Inferior parietal cortex (tissue), 1 donor: ENCODE measurements around the gene PLAGL2.
A peak's percentile ranks its signal among the peaks of the same experiment; 100 is the strongest.
"Not testable (repeated sequence)": the region's sequence is repeated elsewhere in the genome, so short reads cannot be mapped to it uniquely, and the experiment has no call there.

Experiments
- DNase-seq: peaks from one replicate; pipeline ENCODE4 v3.0.0-alpha.2; 2016; ENCODE audit errors: extremely low spot score

PLAGL2 gene, protein sequence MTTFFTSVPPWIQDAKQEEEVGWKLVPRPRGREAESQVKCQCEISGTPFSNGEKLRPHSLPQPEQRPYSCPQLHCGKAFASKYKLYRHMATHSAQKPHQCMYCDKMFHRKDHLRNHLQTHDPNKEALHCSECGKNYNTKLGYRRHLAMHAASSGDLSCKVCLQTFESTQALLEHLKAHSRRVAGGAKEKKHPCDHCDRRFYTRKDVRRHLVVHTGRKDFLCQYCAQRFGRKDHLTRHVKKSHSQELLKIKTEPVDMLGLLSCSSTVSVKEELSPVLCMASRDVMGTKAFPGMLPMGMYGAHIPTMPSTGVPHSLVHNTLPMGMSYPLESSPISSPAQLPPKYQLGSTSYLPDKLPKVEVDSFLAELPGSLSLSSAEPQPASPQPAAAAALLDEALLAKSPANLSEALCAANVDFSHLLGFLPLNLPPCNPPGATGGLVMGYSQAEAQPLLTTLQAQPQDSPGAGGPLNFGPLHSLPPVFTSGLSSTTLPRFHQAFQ

DNA sequence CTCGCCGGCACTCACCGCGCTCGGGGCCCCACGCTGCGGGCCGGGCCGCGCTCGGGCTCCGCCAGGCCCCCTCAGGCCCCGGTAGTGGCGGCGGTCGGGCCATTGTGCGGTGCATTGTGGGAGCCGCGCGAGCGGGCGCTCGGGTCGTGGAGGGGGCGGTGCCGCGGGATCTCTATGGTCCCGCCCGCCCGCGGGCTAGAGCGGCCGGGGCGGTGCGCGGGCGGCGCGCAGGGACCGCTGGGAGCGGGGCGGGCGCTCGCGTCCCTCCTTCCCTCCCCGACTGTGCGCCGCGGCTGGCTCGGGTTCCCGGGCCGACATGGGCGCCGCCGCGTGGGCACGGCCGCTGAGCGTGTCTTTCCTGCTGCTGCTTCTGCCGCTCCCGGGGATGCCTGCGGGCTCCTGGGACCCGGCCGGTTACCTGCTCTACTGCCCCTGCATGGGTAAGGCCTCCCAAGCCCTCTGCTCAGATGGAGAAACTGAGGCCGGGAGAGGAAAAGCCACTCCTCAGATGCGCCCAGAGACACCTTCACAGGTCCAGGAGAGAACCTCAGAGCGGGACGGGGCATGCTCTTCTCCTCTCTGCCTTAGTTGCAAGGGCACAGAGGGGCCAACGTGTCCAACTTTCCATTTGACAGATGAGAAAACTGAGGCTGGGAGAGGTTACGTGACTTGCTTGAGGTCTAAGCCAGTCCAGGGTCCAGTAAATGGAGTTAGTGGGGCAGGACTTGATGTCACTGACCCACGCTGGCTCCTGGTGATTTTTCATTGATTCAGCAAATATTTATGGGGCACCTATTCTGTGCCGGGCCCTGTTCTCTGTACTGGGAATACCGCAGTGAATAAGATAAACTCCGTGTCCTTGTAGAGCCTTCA is at the start of gene PLAGL2, which contains the start of gene POFUT1:
Gene PLAGL2, minus strand, starts transcription at position 118 of the 873 bp plus-strand sequence. CDS start 5,565 bp downstream, outside the sequence.
Gene POFUT1, plus strand, starts transcription at position 255 of the 873 bp plus-strand sequence. Its CDS starts 62 bp downstream, at position 317.
- DNase-seq, result peak; percentile 84

GRCh38 chr20:32252189-32252588 is 44.6 kb upstream of the PLAGL2 start:
- DNase-seq, result no peak

GRCh38 chr20:32251470-32251869 is 43.9 kb upstream of the PLAGL2 start:
- DNase-seq, result no peak

DNA sequence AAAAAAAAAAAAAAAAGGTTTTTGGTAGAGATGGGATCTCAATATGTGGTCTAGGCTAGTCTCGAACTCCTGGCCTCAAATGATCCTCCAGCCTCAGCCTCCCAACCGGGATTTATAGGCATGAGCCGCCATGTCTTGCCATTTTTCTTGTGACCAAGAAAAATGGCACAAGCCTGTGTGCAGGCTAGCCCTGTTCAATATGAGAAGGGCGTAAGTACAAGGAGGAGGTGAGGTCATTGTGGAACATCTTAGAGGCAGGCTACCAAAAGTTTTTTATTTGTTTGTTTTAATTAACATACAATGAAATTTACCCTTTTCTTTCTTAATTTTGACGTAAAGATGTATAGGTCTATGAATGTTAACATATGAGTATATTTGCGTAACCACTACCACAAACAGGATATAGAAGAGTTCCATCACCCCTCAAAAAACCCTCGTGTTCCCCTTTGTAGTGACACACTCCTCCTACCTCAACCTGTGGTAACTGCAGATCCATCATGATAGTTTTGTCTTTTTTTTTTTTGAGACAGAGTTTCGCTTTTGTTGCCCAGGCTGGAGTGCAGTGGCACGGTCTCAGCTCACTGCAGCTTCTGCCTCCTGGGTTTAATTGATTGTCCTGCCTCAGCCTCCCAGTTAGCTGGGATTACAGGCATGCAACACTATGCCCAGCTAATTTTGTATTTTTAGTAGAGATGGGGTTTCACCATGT is 41.6 kb upstream of the PLAGL2 start:
- DNase-seq, result no peak

DNA sequence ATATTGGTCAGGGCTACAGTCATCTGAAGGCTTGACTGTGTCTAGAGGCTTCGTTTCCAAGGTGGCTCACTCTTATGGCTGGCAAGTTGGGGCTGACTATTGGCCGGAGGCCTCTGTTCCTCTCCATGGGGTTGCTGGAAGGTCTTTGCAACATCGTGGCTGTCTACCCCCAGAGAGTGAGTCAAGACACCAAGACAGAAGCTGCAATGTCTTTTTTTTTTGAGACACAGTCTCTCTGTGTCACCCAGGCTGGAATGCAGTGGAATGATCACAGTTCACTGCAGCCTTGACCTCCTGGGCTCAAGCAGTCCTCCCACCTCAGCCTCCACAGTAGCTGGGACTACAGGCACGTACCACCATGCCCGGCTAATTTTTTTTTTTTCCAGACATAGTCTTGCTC is 40.5 kb upstream of the PLAGL2 start:
- no peak for DNase-seq

- DNase-seq, result not testable (repeated sequence)
These were observed 38.7 kb upstream of the PLAGL2 start for GRCh38 chr20:32246208-32246607.

GRCh38 chr20:32244959-32245358 is 37.4 kb upstream of the PLAGL2 start:
- DNase-seq, result no peak

- DNase-seq, result no peak
These were observed 36.7 kb upstream of the PLAGL2 start for GRCh38 chr20:32244150-32244823.

GRCh38 chr20:32241807-32242206 is 34.3 kb upstream of the PLAGL2 start:
- no peak for DNase-seq

DNA sequence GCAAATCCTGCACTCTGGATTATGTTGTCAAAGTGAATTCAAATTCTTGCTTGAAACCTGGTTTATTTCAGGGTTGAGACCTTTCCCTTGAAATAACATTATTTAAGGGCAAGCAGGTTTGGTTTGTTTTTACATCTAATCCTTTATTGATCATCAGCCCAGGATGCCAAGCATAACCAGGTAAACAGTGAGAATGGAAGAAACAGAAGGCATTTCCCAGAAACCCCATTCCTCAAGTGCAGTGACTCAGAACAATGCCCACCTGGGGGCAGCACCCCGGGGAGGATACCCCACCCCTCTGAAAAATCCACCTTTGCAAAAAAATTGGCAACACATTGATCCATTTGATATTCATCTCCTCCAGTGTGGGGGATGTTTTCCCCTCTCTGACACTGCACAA is 32.7 kb upstream of the PLAGL2 start:
- DNase-seq, result no peak

DNA sequence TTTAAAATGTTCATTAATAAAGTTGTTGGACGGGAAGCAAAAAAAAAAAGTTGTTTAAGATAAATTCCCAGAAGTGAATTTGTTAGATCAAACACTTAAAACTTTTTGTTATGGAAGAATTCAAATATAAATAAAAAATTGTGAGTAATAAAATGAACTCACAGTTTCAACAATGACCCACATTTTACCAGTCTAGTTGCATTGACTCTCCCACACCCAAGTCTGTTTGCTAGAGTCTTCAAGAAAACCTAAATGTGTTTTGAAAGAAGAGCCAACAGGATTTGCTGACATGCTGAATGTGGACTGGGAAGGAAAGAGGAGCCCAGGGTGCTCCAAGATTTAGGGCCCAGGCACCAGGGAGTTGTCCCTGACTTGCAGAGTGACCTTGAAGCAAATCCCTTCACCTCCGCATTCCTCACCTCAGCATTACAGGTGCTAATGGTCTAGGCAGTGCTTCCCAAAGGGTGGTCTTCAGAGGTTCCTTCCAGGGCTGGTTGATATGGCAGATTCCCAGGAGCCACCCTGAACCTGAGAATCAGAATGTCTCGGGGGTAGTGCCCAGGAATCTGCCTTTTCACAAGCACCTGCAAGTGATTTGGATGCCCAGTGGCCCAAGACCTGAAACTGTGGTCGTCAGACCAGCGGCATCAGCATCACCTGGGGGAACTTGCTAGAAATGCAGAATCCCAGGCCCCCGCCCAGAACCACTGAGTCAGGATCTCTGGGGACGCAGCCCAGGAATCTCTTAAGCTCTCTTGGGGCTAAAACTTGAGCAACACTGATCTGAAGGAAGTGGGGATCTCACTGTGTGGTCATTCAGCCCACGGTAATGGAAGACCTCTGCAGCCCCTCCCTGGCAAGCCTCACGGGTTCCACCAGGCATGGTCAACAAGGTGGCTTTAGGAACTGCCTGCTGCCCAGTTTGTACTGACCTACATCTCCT is 31.2 kb upstream of the PLAGL2 start:
- no peak for DNase-seq

GRCh38 chr20:32237419-32237818 is 29.9 kb upstream of the PLAGL2 start:
- no peak for DNase-seq

DNA sequence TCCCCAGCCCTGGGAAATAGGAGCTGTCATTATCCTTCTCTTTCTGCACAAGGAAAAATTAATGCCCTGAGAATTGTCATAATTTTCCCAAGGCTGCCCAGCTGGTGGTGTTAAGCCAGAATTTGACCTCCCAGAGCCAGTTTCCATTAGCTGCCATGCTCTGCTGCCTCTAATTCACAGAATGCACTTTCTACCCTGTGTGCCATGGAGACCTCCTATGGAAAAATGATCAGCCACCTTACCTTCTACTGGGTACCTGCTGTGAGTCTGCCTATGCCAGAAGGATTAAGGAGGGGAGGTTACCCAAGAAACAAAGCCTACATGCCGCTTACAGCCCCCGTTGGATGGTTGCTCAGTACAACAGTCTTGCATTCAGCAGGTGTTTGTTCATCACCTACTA is 29.3 kb upstream of the PLAGL2 start:
- no peak for DNase-seq

GRCh38 chr20:32236048-32236533 is 28.5 kb upstream of the PLAGL2 start:
- no peak for DNase-seq

DNA sequence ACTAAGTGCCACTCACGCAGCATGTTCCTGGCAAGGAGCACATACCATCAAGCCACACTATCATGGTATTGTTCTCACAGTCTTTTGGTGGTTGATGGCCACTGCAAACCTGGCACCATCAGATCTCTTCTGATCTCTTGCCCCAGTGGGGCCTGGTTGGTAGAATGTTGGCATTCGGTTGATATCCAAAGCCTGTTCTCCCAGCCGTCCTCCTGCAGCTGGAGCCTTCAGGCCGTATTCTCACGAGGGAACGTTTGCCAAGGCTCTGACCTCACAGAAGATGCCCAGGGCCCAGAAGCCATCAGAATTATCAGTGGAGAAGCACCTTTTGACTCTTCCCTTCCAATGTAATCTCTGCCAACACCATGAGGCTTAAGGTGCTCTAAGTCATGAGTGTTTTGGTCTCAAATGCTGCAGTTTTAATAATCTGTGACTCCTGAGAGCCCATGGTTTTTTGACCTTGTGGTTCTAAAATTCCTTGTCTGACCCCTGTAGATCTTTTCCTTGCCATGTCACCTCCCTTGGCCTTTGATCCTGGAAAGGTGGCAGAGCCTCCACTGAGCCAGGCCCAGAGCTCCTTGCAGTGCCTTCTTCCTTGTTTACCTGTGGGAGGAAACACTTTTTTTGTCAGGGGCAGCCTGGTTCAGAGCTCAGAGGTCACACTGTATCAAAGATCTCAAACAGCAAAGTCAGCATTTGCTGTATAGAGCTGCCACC is 27.9 kb upstream of the PLAGL2 start:
- DNase-seq, result no peak

DNA sequence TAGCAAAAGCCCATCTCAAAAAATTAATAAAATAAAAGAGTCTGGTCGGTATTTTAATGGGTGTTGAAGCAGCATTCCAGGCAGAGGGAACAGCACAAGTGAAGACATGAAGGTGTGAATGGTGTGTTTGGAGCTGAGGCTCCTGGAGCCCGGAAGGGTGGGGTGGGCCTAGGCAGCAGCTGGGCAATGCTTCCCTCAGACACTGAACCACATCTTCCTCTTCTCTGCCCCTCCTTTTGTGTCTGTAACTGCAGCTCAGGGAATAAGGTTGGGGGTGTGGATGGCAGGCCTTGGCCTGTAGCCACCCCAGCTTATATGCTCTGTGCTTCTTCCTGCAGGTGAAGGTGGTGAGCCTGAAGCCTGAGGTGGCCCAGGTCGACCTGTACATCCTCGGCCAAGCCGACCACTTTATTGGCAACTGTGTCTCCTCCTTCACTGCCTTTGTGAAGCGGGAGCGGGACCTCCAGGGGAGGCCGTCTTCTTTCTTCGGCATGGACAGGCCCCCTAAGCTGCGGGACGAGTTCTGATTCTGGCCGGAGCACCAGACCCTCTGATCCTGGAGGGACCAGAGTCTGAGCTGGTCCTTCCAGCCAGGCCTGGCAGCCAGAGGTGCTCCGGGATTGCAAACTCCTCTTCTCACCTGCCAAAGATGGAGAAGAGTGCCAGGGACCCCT is 26.7 kb upstream of the PLAGL2 start:
- no peak for DNase-seq

- no peak for DNase-seq
These were observed 25.7 kb upstream of the PLAGL2 start for GRCh38 chr20:32233286-32233685.

- DNase-seq, result no peak
These were observed 24.9 kb upstream of the PLAGL2 start for GRCh38 chr20:32232326-32232886.
